ENCODE measurements around the gene RPP25L.

Gene RPP25L

DNA sequence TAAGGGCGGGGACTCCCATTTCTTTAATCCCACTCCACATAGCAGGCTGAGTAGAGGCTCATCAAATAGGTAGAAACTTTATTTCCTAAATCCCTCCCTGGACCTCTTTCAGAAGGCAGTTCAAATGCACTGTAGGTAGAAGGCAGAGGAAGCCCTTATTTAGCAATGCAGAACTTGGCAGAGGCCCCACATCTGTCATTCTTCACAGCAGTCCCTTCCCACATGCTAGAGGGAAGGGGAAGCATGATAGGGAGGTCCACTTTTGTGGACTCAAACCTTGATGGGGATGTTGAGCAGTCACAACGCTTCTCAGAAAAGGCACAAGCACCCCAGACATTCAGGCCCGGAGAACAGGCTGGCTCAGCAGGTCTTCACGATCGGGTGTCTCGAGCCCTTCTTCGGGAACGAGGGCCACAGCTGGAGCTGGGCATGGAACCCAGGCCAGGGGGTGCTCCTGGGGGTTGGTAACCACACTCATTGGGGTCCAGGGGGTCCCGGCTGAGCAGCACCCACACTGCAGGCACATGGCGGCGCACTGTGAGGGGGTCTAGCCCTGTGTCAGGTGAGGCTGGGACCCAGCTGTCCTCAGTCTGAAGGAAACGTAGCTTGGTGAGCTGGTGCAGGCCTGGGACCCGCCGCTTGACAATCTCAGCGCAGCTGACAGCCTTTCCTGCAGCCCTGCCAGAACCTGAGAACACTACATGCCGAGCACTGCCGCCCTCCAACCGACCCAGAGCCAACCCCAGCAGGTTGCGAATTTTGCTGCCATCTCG is 1.3 kb downstream of the RPP25L start:
- no peak for DNase-seq

DNA sequence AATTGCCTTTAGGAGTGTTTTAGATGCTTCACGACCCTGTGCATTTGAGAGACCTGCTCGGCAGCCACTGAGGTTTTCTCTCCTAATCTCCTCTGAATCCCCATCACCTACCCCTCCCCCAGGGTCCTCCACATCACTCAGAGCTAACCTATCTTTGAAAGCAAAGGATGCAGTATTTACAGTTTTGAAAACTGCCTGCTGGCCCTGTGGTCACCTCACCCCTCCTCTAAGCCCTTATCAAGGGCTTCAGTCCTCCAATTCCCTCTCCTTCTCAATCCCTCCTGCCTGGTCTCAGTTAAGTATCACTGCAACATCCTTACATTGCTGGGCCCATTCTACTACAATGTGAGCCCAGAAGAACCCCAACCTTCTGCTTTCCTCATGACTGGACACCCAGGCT is 4.6 kb downstream of the RPP25L start:
- DNase-seq = no peak

DNA sequence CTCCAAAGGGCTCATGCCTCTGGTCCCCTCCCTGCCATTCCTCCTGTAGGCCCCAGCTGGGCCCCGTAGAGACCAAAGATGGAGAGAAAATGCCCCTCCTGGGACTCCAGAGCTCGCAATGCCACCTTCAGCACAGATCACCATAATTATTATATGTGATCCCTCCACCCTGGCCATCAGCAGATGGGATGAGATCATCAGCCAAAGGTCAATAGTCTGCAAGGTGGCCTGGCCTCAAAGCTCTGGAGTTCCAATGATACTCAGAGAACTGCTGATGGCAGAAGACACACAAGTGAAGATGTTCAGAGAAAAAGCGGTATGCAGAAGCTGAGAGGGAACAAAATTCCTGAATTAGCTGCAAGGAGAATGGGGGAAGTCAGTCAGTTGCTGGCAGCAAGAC is 5.0 kb downstream of the RPP25L start:
- DNase-seq = no peak

DNA sequence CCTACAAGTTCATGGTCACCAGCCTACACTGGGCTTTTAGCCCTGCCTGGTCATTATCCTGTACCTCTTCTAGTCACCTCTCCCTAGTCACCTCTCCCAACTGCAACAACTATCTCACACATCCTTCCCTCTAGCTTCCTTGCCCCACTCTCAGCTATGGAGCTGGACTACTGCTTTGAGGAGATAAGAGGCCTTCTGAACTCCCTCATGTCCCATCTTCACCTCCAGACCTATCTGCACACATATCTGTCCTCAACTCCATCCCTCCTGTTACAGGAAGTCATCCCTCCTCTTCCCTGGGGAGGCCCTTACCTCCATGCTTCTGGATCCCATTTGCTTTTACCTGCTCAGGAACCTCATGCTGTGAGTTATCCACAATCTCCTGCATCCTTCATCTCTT is 5.7 kb downstream of the RPP25L start:
- DNase-seq = no peak

DNA sequence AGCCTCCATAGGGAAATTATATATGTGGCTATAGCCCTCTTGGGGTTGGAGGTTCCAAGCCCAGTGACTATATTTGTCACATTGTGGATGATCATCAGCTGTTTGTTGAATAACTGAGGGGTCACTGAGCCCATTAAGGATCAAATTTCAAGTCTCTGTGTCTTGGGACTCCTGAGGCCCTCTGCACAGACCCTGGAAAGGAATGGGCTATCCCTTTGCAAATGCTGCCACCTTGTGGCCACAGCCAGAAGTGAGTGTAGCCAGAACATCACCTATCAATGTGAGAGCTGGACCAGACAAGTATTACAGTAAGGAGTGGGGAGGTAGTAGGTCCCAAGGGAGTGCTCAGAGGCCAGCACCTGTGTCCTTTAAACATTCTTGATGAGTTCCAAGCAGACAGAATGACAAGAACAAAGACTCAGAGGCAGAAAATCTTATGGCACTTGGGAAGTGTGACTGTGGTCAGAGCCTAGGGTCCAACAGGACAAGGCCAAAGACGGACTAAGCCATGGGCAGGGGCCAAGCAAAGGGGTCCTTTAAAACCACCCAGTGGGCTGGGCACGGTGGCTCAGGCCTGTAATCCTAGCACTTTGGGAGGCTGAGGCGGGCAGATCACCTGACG is 8.2 kb downstream of the RPP25L start:
- peak; percentile 75 for DNase-seq

DNA sequence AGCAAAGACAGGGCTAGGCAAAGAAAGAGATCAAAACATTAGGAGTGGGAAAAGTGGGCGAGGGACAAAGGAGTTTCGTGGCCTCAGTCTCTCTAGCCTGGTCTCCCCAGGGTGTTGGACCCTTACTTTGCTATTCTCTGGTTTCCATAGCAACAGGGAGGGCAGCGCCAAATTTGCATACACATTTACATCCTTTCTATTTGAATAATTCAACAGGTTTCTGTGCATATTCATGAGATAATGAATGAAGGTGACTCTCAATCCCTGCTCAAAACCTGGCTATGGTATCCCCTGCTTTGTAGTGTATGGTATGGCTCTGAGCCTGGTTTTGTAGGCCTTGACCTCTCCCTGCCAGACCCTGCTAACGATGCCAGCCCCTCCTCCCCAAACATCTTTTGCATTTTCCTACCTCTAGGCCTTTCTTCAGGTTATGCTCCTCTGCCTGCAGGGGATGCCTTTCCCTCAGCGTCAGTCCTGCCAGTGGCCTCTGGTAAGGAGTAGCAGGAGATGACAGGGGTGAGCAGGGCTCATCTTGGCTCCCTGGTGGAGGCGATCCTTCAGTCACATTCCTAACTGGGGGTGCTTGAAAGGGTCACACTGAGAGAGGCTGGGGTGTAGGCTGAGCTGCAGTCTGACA is 9.8 kb downstream of the RPP25L start:
- DNase-seq = no peak

DNA sequence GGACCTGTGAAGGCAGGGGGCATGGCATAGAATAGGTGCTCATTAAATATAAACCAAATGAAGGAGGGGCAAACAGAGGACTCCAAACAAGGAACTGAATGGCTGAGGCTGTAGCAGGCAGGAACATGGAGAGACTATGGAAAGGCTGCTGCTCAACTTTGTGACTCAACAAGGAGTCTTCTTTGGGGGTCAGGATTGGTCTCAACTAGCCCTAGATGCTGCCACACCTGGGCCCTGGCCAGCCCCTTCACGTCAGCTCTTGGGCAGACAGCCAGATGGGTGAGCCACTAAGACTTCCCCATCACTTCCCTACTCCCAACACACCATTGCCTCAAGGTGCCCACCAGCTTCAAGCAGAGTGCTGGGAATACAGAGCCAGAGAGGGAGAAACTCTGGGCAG is 11.0 kb downstream of the RPP25L start:
- no peak for DNase-seq

DNA sequence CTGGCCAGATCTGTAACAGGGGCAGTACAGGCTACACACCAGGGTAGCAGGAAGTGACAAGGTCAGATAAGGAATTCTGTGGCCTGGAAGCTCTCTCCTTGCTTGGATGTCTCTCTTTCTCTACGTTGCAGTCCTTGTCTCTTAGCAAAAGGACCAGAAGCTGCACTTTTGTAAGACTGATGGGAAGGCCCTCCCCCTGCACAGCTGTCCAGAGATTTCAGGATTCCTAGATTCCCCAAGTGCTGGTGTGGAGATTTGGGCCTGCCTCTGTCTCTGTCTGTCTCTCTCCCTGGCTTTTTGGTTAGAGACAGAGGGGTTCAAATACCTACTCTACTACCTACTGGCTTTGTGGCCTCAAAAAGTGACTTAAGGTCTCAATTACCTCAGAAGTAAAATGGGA is 12.4 kb downstream of the RPP25L start:
- no peak for DNase-seq

DNA sequence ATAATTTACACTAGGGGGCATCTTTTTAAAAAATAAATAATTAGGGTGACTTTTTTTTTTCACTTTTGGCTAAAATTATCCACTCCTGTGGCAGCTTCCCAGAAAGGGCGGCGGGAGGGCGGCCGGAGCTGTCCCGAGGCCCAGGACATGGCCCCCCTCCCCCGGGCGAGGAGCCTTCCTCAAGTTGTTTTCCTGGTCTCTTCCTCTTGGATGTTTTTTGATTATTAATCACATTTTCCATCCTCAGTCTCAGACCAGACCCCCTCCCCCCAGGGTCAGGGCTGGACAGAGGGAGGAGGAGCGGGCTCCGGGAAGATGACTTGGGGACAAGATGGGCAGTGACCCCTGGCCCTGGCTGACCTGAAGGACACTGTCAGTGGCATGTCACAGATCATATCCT is 17.7 kb downstream of the RPP25L start:
- DNase-seq = no peak

DNA sequence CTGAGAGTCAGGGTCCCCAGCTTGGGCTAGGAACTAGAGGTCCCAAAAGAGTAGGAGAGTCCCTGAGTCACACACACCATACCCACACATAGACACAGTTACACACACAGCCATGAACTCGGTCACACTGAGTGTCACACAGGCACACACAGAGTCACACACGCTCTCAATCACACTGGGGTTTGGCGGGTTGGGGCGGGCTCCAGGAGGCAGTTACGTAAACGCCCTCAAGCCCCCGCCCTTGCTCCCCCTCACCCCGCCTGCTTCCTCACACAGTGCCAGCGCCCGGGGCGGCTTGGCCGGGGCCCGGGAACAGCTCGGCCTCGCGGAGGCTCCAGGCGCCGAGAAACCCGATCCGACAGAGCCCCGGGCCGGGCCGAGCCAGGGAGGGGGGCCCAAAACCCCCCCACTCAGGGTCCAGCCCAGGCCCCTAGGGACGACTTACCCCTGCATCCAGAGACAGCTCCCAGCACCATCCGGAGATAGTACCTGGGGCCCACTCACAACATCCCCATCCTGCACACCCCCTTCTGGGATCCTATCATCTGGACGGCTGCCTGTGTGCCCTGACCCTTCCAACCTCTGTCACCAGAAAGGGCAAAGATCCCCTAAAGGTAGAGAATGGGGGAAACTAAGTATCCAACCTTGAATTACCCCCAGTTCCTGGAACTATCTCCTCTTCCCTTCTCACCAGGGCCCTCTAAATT is 18.8 kb downstream of the RPP25L start:
- no peak for DNase-seq

DNA sequence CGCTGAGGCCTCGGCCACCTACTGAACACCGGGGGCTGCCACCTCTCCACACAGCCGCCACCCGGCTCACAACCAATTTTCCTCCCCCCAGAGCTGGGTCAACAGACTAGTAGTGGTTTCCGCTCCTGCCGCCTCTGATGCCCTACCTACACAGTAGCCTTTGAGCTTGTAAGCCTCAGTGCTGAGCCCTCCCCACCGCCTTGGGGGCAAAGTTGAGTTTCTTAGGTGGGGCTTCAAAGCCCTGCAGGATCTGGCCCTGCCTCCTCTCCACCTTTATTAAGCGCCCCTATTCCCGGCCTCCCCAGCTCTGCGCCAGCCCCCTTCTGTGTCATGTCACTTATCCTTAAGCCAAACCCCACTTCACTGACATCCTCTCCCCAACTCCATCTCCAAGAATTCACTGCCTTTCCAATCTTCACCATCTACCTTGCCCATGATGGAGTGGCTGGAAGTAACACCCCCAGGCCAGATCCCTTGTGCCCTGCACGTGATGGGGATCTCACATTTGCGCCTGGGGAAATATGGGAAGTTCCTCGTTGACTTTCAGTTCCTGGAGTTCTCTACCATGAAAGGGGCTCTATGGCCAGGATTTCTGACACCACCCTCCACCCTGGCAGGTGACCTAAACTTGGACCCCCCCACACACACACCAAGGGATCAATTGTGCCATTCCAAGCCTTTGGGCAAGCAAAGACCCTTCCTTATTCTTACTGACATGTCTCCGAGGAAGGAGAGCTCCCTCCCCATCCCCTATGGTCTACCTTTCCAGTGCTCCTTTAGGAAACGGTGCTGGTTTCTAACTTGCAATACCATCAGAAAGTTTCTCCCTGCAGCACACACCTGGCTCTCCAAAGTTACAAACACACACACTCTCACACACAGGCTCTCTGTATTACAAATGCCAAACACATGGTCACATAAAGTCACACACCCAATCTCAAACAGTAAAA is 19.7 kb downstream of the RPP25L start:
- no peak for DNase-seq

DNA sequence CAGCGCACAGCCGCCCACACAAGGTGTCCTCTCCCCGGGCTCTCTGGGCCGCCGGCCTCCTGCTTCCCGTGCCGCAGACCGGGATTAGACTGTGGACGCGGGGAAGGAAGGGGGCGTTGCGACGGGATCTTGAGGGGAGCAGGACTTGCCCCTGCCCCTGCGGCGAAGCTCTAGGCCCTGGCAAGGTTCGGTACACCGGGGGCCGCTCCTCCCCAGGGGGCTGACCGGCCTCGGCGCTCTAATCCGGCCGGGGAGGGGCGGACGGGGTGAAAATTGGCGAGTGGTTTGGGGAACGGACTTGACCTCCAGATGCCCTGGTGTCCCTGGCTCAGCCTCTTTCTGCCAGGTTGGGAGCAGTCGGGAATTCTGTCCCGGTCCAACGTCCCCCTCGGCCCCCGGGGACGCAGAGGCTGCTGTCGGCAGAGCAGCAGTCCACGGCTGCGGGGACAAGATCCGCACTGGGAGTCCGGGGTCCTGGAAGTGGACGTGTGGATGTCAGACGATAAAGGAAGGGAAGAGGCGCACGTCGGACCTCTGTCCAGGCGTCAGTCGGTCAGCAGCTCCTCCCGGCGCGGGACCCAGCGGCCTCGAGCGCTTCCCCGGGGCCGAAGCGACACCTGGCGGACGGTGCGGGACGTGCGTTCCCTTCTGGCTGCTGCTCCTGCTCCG is 20.5 kb downstream of the RPP25L start:
- peak; percentile 63 for DNase-seq

DNA sequence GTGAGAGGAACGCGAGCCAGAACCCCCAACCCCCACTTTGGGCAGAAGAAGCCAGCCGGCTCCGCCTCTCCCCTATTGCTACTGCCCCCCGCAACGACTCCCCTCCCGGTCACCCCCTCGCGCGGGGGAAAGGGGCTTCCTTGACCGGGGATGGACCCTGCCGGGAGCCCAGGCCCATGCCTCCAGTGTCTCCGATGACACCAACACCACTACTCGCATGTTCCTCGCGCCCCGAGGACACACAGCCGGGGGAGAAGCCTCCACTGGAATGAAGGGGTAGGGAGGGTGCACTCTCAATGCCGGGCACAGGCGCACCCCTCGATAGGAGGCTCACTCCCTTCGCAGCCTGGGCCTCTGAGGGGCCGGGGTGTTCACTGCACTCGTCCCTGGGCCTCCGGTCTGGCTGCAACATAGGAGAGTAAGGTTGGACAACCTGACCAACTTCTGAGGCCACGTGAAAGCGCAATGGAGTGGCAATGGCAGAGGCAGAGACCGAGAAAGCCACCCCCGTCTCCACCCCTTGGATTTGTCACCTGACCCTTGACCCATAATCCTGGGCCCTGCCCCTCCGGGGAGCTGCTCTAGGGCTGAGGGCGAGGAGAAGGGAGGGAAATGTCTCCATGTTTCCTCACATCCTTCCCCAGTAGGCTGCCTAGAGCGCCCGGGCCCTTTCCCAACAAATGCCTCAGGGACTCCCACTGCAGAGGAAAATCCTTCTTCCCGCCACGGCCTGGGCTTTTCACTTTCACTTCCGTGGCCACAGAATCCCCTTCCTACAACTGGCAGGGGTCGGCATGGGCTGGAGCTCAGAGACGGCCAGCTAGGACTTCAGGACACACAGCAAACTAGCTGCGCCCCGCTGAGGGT is 21.3 kb downstream of the RPP25L start:
- no peak for DNase-seq

DNA sequence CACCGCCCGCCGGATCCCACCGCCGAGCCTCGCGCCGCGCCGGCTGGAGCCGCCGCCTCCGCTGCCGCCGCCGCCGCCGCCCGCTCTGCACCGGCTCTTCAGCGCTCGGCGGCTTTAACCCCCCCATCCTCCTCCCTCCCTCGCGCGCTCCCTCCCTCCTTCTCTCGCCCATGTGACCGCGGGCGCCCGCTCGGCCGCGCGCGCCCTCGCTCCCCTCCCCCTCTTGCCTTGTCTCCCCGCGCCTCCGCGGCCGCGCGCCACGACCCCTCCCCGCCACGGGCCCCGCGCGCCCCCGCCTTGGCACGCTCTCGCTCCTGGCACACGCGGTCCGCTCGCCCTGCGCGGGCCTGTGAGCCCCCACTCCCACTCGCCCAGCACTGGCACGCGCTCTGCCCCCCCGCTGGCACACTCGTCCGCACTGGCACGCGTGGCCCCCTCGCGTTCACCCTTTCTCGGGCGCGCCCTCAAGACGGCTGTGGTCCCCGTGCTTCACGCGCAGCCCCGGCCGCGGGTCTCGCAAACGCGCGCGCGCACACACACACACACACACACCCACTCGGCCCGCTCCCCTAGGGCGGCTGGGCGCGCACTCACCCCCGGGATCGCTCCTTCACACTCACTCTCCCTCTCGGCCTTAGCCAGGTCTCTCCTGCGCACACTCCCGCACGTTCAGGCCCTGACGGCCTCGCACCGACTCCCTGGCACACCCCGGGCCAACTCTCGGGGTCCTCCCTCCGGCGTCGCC is 22.1 kb downstream of the RPP25L start, which contains the start of gene CNTFR:
Gene CNTFR, minus strand, starts transcription at position 89 of the 745 bp plus-strand sequence. CDS start 20,743 bp downstream, outside the sequence.
- DNase-seq = no peak

DNA sequence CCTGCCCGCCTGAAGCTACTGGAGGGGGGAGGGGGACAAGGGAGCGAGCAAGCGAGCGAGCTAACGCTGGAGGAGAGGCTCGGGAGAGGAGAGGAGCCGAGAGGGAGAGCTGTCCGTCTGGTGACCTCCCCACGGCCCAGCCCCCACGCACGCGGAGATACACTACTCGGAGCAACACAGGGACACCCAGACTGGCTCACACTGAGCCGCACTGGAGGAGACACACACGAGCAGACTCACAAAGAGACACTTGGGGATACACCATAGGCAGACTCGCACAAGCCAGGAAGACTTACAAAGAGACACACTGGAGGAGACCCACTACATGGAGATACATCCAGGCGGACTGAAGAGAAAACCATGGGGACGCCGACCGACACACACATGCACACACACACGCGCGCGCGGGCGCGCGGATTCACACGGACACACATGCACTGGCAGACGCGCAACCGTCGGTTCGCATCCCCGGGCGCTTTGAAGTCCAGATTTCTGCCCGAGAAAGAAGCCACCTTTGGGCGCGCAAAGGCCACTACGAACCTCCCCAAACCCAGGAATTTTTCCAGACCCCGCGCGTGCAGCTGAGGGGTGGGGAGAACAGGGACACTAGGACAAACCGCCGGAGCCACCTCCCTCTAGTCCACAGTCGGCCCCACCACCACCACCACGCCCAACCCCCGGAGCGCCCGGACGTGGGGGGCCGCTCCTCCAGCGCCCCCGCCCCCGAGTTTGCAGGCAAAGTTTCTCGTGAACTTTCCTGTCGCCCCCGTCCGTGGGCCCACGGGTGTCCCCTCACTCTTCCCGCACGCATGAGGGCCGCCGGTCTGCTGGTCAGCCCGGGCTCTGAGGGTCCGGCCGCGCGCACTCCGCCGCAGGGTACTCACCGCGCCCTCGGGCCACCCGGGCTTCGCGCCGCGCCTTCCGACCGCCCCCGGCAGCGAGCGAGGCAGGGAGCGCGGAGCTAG is 22.9 kb downstream of the RPP25L start:
- DNase-seq = no peak

DNA sequence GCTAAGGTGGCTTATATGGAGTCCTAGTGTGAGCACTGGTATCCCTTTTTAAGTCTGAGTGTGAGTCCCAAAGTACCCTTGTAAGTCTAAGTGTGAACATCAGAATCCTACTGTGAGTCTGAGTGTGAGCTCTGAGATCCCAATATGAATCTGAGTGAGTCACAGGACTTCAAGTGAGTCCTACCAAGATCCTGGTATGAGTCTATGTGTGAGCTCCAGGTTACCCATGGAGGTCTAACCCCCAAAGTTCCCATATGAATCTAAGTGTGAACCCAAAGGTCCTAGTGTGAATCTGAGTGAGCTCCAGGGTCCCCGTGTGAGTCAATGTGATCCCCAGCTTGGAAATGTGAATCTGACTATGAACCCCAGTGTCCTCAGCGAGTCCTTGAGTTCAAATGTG is 24.6 kb downstream of the RPP25L start:
- DNase-seq = no peak

DNA sequence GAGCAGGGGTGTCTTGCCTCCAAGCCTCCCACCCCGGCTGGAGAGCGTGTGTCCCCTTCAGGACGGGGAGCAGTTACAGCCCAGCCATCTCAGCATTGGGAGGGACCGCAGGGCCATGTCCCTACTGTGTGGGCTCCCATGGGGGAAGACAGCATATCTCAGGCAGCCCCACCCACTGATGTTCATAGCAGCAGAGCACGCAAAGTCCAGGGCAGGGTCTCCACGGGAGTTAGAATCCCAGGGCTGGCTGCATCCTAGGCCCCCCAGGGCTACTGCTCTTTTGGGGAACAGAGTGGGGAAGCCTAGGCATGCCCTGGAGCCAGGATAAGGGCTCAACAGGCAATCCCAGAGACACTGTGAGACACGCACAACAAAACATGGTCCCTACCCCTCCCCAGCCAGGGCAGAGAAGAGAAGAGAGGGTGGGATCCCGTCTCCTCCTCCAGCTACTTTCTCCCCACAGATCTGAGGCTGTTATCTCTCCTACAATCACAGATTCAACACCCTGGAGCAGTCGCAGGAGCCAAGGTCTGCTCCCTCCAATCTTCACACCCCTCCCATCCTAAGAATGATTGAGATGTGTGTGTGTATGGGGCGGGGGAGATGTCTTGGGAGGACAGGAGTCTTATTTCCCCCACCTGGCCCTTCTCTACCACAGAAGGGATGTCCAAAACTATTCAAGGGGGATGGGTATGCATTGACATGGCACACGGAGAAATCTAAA is 25.8 kb downstream of the RPP25L start:
- no peak for DNase-seq

DNA sequence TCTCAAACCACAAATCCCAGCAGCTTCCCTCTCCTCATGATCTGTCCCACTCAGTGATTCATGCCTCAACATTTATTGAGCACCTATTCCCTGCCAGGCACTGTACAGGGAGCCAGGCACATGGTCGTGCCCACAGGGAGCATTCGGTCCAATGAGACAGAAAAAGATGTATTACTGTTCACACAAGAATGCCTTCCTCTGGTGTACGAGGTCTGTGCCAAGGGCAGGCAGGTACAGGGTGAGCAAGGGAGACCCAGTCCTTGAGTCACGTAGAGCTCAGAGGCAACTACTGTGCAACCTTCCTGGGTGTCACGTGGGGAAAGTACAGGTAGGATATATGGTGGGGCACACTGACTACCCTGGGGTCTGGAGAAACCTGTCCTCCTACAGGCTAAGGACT is 26.9 kb downstream of the RPP25L start:
- DNase-seq = no peak

All from effector CD8-positive, alpha-beta T cell (primary cell).